ENCODE data around the gene ADCK2.

DNA sequence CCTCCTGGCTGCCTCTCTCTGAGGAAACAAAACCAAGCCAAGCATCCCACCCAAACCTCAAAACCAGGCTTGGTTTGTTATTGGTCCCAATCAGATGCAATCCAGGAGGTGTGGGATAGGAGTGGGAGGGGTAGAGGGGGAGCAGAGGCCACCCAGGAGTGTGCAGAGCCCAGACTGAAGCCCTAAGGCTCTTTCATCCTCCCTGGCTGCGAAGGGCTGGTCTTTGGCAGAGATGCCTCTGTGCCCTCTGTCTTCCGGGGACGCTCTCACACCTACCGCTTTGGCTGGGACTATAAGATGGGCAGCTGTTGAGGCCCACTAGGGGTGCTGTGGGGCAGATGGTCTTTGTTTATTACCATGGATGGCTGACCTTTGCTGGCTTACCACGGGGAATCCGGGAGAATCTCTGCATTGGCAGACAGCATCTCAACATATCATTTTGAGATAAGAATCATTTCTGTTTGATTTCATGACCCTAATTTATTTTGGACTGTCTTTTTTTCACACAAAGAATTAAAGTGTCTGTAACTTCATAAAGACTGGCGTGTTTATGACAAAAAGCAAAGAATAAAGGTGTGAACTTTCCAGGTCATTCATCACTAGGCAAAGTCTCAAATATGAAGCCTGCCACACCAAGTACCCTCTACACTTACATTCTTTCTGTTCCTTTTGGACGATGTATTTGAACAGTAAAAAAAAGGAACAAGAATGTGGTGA, 25.7 kb upstream of the ADCK2 start:
- TF ChIP-seq, protein P1, sequence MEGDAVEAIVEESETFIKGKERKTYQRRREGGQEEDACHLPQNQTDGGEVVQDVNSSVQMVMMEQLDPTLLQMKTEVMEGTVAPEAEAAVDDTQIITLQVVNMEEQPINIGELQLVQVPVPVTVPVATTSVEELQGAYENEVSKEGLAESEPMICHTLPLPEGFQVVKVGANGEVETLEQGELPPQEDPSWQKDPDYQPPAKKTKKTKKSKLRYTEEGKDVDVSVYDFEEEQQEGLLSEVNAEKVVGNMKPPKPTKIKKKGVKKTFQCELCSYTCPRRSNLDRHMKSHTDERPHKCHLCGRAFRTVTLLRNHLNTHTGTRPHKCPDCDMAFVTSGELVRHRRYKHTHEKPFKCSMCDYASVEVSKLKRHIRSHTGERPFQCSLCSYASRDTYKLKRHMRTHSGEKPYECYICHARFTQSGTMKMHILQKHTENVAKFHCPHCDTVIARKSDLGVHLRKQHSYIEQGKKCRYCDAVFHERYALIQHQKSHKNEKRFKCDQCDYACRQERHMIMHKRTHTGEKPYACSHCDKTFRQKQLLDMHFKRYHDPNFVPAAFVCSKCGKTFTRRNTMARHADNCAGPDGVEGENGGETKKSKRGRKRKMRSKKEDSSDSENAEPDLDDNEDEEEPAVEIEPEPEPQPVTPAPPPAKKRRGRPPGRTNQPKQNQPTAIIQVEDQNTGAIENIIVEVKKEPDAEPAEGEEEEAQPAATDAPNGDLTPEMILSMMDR (IDR thresholded peaks at IDR 0.05): peak; percentile 76
- TF ChIP-seq ZFX (IDR thresholded peaks at IDR 0.05; ENCODE audit: borderline replicate concordance): no peak

Data from 22Rv1 (cell line).